ENCODE results near the gene VAT1. TPM values are rescaled to one million over a fixed set of nuclear protein-coding genes. Genes with fewer than 3 reads are reported as not detected.

The VAT1 gene
- total RNA-seq, 3 donors from 2014 or later, result 125 to 402 (median 173) TPM

DNA sequence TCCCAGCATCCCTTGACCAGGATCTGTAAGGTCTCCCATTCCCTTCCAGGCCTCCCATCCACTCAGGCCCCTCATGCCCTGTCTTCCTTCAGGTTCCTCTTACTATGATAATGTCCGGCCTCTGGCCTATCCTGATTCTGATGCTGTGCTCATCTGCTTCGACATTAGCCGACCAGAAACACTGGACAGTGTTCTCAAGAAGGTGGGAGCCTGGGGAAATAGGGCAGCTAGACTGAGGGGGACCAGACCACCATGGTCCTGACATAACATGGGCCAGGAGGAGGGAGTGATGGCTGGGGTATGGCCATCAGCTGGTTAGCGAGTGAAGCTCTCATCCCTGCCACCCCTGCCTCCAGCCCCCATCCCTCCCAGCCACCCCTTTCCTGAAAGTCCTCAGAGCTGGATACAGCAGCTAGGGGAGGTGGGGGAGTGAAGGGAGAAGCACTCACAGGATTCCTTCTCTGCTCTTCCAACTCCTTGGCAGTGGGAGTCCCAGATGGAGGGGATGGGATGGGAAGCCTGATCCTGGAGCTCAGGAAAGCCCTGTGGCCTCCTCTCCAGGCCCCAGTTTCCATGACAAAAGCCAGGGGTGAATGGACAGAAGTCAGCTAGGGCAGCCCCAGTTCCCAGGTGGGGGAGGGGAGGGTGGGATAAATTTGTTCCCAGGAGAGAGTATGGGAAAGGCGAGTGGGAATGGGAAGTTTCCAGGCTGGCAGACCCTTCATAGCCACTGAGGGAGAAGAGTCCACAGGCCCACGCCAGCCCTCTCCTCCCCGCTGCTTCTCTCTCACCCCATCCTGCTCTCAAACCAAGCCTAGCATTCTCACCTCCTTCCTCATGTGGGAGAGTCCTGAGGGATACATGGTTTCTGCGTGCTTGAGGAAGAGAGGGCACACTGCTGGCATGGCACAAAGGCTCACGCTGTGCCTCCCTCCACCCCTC lies 5.2 kb upstream of the VAT1 start:
- Histone ChIP-seq H3K4me3 (no peak overlapping the region), H3K36me3 (no peaks in the 10 kb centered on the region), H3K9me3 (no peaks in the 10 kb centered on the region), H3K27me3 (no peaks in the 10 kb centered on the region), H3K27ac (no peak overlapping the region), H3K4me1 (no peaks in the 10 kb centered on the region)
- DNase-seq (ENCODE audit: low spot score in 2 of 2), result no peak
- intact Hi-C loops (cut with DNase I; ENCODE audit: low total_unique reads), result no loop called here
- TF ChIP-seq POLR2A (IDR thresholded peaks at IDR 0.05) (no peak), POLR2AphosphoS5 (IDR thresholded peaks at IDR 0.05) (no peak)
- TF ChIP-seq, protein P1, sequence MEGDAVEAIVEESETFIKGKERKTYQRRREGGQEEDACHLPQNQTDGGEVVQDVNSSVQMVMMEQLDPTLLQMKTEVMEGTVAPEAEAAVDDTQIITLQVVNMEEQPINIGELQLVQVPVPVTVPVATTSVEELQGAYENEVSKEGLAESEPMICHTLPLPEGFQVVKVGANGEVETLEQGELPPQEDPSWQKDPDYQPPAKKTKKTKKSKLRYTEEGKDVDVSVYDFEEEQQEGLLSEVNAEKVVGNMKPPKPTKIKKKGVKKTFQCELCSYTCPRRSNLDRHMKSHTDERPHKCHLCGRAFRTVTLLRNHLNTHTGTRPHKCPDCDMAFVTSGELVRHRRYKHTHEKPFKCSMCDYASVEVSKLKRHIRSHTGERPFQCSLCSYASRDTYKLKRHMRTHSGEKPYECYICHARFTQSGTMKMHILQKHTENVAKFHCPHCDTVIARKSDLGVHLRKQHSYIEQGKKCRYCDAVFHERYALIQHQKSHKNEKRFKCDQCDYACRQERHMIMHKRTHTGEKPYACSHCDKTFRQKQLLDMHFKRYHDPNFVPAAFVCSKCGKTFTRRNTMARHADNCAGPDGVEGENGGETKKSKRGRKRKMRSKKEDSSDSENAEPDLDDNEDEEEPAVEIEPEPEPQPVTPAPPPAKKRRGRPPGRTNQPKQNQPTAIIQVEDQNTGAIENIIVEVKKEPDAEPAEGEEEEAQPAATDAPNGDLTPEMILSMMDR (IDR thresholded peaks at IDR 0.05), result no peak

DNA sequence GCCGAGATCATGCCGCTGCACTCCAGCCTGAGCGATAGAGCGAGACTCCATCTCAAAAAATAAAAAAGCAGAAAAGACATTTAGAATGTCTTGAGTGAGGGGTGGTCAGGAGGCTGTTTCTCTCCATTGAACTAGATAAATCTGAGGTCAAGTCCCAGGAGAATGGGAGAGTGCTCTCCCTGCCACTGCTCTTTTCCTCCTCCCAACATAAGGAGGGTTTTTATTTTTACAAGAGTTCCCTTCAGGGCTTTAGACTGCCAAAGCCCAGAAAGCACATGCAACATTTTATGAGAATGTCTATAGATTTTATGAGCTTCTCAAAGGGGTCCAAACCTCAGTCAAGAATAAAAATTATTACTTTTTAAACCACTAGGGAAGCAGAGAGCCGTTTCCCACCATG lies 4.4 kb upstream of the VAT1 start:
- H3K4me1 ChIP-seq, result no peaks in the 10 kb centered on the region
- no peak overlapping the region for H3K4me3 ChIP-seq
- no peak overlapping the region for H3K27ac ChIP-seq
- no peaks in the 10 kb centered on the region for H3K27me3 ChIP-seq
- intact Hi-C loops (cut with DNase I; ENCODE audit: low total_unique reads), result no loop called here
- DNase-seq (ENCODE audit: low spot score in 2 of 2), result no peak
- H3K9me3 ChIP-seq, result no peaks in the 10 kb centered on the region
- TF ChIP-seq, protein P1 (IDR thresholded peaks at IDR 0.05), result no peak
- TF ChIP-seq POLR2AphosphoS5 (IDR thresholded peaks at IDR 0.05) (no peak), POLR2A (IDR thresholded peaks at IDR 0.05) (no peak)
- H3K36me3 ChIP-seq, result no peaks in the 10 kb centered on the region

DNA sequence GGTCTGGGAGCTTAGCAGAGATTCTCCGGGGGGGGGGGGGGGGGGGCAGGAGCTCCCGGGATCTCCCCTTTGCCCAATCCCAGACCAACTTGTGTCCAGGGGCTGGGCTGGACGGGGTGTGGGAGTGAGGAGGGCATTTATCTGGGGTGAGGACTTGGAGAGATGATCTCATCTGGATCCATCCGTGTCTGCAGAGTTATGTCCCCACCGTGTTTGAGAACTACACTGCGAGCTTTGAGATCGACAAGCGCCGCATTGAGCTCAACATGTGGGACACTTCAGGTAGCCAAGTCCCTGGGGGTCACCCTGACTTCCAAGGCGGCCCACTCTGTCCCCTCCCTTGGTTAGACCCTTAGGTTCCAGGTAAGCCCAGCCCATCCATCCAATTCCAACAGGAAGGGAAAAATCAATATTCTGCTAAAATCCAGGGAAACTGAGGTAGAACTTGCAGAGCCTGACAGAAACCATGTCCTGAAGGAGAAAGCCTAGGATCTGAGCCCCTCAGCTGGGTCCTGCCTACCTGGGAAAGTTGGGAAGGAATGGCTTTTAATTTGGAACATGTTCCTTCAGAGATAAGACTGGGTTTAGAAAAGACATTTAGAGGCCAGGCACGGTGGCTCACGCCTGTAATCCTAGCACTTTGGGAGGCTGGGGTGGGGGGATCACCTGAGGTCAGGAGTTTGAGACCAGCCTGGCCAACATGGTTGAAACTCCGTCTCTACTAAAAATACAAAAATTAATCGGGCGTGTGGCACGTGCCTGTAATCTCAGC lies 3.8 kb upstream of the VAT1 start:
- Histone ChIP-seq H3K4me3 (peak overlapping the region in 2 of 3 donors; percentile 64 to 70), H3K4me1 (no peaks in the 10 kb centered on the region), H3K27ac (peak overlapping the region; percentile 88), H3K27me3 (no peaks in the 10 kb centered on the region), H3K36me3 (no peaks in the 10 kb centered on the region), H3K9me3 (no peaks in the 10 kb centered on the region)
- TF ChIP-seq POLR2A (IDR thresholded peaks at IDR 0.05), result no peak
- TF ChIP-seq, protein P1 (IDR thresholded peaks at IDR 0.05), result no peak
- no peak for TF ChIP-seq POLR2AphosphoS5 (IDR thresholded peaks at IDR 0.05)
- intact Hi-C loops (cut with DNase I; ENCODE audit: low total_unique reads), result no loop called here
- DNase-seq (ENCODE audit: low spot score in 2 of 2), result no peak

DNA sequence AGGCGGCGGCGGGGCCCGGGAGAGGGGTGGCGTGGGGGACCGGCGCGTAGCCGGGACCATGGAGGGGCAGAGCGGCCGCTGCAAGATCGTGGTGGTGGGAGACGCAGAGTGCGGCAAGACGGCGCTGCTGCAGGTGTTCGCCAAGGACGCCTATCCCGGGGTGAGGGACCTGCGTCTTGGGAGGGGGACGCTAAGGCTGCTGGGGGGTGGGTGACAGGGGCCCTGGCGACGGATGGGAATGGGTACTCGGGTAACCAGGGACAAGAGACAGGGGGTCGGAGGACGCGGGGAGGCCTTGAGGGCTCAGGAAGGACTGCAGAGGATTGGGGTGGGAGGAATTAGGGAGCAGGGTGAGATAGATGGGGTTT lies 3.1 kb upstream of the VAT1 start:
- intact Hi-C loops (cut with DNase I; ENCODE audit: low total_unique reads), result no loop called here
- no peak for DNase-seq (ENCODE audit: low spot score in 2 of 2)
- Histone ChIP-seq H3K36me3 (no peaks in the 10 kb centered on the region), H3K9me3 (no peaks in the 10 kb centered on the region), H3K4me1 (no peaks in the 10 kb centered on the region), H3K4me3 (peak overlapping the region; percentile 43 to 70 (median 64)), H3K27ac (peak overlapping the region; percentile 88), H3K27me3 (no peaks in the 10 kb centered on the region)
- TF ChIP-seq POLR2A (IDR thresholded peaks at IDR 0.05) (no peak), POLR2AphosphoS5 (IDR thresholded peaks at IDR 0.05) (no peak)
- TF ChIP-seq, protein P1 (IDR thresholded peaks at IDR 0.05), result no peak
